Ovary (tissue), 9 donors: ENCODE data around the gene PAQR7. TPM values are rescaled to one million over a fixed set of nuclear protein-coding genes. Genes with fewer than 3 reads are reported as not detected.

Experiments
- DNase-seq, 5 donors: peaks; one replicate each; pipeline ENCODE4 v3.0.0-alpha.2; 2019 to 2020
- H3K27ac ChIP-seq, 2 donors: fragments of 200-600 bp; one replicate each; pipeline versions ENCODE4 v1.5.1 to v1.8.0; 2019 to 2022
- H3K27me3 ChIP-seq: fragments of 200-600 bp; one replicate; pipeline ENCODE4 v1.8.0; 2022
- H3K36me3 ChIP-seq: fragments of 200-600 bp; sonication (generic); one replicate; pipeline ENCODE4 v1.5.1; 2019
- H3K4me1 ChIP-seq: one replicate; pipeline ENCODE4 v1.8.1; 2013; ENCODE audit warnings: mild to moderate bottlenecking, moderate library complexity; ENCODE audit not compliant: insufficient read depth
- H3K4me3 ChIP-seq: fragments of 200-600 bp; sonication (generic); one replicate; pipeline ENCODE4 v1.5.1; 2017
- H3K9me3 ChIP-seq, 2 donors: fragments of 200-600 bp in 1 of 2; sonication (generic) in 1 of 2; one replicate each; pipeline versions ENCODE4 v1.5.1 to v1.8.1; 2013 to 2019; ENCODE audit warnings: mild to moderate bottlenecking in 1 of 2, moderate library complexity in 1 of 2
- EP300 ChIP-seq: sonication (generic); formaldehyde crosslinking; IDR thresholded peaks from one replicate; pipeline ENCODE4 v1.6.1; 2017; ENCODE audit warnings: antibody characterized with exemption
- POLR2A ChIP-seq: fragments of 450-650 bp; IDR thresholded peaks from one replicate; pipeline ENCODE4 v1.6.1; 2017; ENCODE audit warnings: antibody characterized with exemption, mild to moderate bottlenecking, moderate library complexity
- WGBS, 3 donors: extraction: QIAGEN DNeasy Blood & Tissue Kit in 1 of 3; methylation state at CpG; one replicate each; pipeline versions ENCODE4 v1.1.5 to v1.1.7; 2013 to 2017; 5-methylcytosine and 5-hydroxymethylcytosine counted together
- intact Hi-C, 4 donors: fragments of 100-400 bp; cut with DNase I; formaldehyde crosslinking; loops; one replicate each; pipeline versions ENCODE4 v1.11.0 to v1.15.1; 2022 to 2023
- microRNA-seq, 3 donors: library from miRNA; unstranded; fragments of <30 nt; microRNA quantifications; one replicate each; pipeline versions ENCODE4 to v1.2.0, GENCODE V29; 2019 to 2020
- polyA plus RNA-seq, 2 donors: library from polyadenylated mRNA; stranded (reverse); fragments of 200-250 nt in 1 of 2; fragments of 350-450 nt in 1 of 2; fragmentation: Illumina TruSeq in 1 of 2; extraction: RNeasy Lipid Tissue Mini Kit (QIAGEN cat#74804) in 1 of 2; gene quantifications; one replicate each; pipeline ENCODE4 v1.2.3, GENCODE V29; 2013 to 2014
- small RNA-seq: library from RNA; depleted of rRNA; stranded (forward); fragments of <200 nt; gene quantifications from one replicate; pipeline ENCODE3, GENCODE V24; 2016
- total RNA-seq, 7 donors: library from RNA; depleted of rRNA in 2 of 7; stranded (reverse); fragments of >200 nt in 2 of 7; fragmentation: NEBNext Ultra II Directional in 3 of 7; extraction: Animal tissue kit (Norgen Biotek cat#: 25700) in 3 of 7; gene quantifications; one replicate each; pipeline versions ENCODE4 v1.1.0 to v1.2.4, GENCODE V29; 2016 to 2023
- TF ChIP-seq, protein P1 (sequence below), 3 donors: fragments of 450-650 bp in 2 of 3; fragments of 200-600 bp in 1 of 3; IDR thresholded peaks; one replicate each; pipeline versions ENCODE4 v1.5.1 to v1.8.0; 2016 to 2022; ENCODE audit warnings: antibody characterized with exemption in 3 of 3, mild to moderate bottlenecking in 1 of 3
- donor health status: DM: no; HTN: no; CAD: no; lungs with moderate emphysema.
- donor health status: DM: no; HTN: no; CAD: no.
- donor health status: Bipolar disorder and iron deficiency.
- donor health status: DM: yes; HTN: yes; CAD: no.
- donor health status: DM: no; HTN: no; CAD: no.
- donor health status: DM: yes; HTN: yes; CAD: no.

Gene PAQR7
- total and polyA plus RNA-seq, 9 donors, result 8.6 to 98.1 (median 57.7) TPM

DNA sequence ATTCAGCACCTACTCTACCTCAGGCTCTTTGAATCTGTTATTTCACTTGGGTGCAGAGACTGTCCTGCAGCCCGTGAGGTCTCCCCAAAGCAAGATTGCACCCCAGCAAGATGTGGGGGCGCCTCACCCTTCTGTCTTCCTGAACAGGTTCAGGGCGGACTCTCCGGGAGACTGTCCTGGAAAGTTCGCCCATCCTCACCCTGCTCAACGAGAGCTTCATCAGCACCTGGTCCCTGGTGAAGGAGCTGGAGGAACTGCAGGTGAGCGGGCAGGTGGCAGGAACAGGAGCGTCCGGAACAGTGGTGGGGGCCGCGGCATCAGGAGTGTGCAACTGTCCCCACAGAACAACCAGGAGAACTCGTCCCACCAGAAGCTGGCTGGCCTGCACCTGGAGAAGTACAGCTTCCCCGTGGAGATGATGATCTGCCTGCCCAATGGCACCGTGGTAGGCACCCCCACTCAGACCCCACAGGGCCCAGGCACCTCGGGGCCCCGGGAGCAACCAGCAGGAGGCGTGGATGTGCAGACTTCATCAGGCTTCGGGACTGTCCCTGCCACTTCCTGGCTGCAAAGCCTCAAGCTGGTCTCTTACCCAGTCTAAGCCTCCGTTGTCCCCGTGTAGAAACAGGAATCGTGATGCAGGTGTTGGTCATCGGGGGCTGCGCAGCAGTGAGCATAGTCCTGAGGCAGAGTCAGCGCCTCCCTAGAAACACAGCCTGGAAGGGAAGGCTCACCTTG is 61.6 kb downstream of the PAQR7 start:
- DNase-seq, result no peak
- no peaks in the 10 kb centered on the region for H3K36me3 ChIP-seq

GRCh38 chr1:25813071-25813733 is 62.3 kb downstream of the PAQR7 start:
- Histone ChIP-seq H3K27ac (no peak overlapping the region), H3K36me3 (no peaks in the 10 kb centered on the region), H3K27me3 (no peaks in the 10 kb centered on the region), H3K4me1 (no peaks in the 10 kb centered on the region), H3K4me3 (no peak overlapping the region), H3K9me3 (no peaks in the 10 kb centered on the region)
- TF ChIP-seq, protein P1, sequence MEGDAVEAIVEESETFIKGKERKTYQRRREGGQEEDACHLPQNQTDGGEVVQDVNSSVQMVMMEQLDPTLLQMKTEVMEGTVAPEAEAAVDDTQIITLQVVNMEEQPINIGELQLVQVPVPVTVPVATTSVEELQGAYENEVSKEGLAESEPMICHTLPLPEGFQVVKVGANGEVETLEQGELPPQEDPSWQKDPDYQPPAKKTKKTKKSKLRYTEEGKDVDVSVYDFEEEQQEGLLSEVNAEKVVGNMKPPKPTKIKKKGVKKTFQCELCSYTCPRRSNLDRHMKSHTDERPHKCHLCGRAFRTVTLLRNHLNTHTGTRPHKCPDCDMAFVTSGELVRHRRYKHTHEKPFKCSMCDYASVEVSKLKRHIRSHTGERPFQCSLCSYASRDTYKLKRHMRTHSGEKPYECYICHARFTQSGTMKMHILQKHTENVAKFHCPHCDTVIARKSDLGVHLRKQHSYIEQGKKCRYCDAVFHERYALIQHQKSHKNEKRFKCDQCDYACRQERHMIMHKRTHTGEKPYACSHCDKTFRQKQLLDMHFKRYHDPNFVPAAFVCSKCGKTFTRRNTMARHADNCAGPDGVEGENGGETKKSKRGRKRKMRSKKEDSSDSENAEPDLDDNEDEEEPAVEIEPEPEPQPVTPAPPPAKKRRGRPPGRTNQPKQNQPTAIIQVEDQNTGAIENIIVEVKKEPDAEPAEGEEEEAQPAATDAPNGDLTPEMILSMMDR (IDR thresholded peaks at IDR 0.05), result no peak
- no peak for TF ChIP-seq POLR2A
- no peak for TF ChIP-seq EP300
- intact Hi-C loops, result loop anchor here in 1 of 4 donors (5.0 kb wide), 1 partner anchor 571 kb away; no protein-coding TSS in a partner anchor
- WGBS, 3 donors, result 79 to 84% (median 80%) methylated on average over 11 of the region's 11 CpGs
- DNase-seq, result no peak

More for the DNA sequence above, 61.6 kb downstream of the PAQR7 start:
- TF ChIP-seq EP300, result no peak
- TF ChIP-seq POLR2A, result no peak
- TF ChIP-seq, protein P1 (IDR thresholded peaks at IDR 0.05), result no peak
- Histone ChIP-seq H3K27me3 (no peaks in the 10 kb centered on the region), H3K4me1 (peaks cover 4% of the 10 kb centered on the region), H3K27ac (no peak overlapping the region), H3K9me3 (no peaks in the 10 kb centered on the region), H3K4me3 (no peak overlapping the region)
- intact Hi-C loops, result loop anchor here in 1 of 4 donors (5.0 kb wide), 1 partner anchor 572 kb away; no protein-coding TSS in a partner anchor
- 85 to 88% (median 87%) methylated on average over 24 of the region's 24 CpGs for WGBS, 3 donors

Small RNAs within 50 kb of the gene (microRNA-seq; reads per million reads assigned to microRNA genes)
- 0.71 to 3.3 (median 1.5) reads per million in 3 donors for gene MIR3917

Small RNAs within 50 kb of the gene (small RNA-seq; reads per million reads assigned to genes)
- gene AL033528.1 (not detected), gene RF00019 (not detected), gene SNRPFP2 (not detected)

Other genes with a start within 250 kb of the PAQR7 start
- 100 to 1,000 TPM in 1 of 7 donors, 10 to 100 TPM in 6; 13.9 to 139 (median 69.2) TPM for gene SELENON, start 75.5 kb downstream of the PAQR7 start, total RNA-seq
- 10 to 100 TPM; 45.7 to 51.9 TPM for gene SELENON, start 75.5 kb downstream of the PAQR7 start, polyA plus RNA-seq
- 100 to 1,000 TPM in 2 of 7 donors, 10 to 100 TPM in 5; 55.5 to 113 (median 97.4) TPM for gene MTFR1L, start 55.8 kb downstream of the PAQR7 start, total RNA-seq
- gene MTFR1L, start 55.8 kb downstream of the PAQR7 start, polyA plus RNA-seq, result 10 to 100 TPM; 73.0 to 97.1 TPM
- gene AUNIP, start 16.3 kb downstream of the PAQR7 start, total RNA-seq, result under 1 TPM in 6 of 7 donors, not detected in 1; 0.35 to 0.75 (median 0.44) TPM
- under 1 TPM; 0.23 to 0.45 TPM for gene AUNIP, start 16.3 kb downstream of the PAQR7 start, polyA plus RNA-seq
- 100 to 1,000 TPM in 5 of 7 donors, 10 to 100 TPM in 2; 59.3 to 224 (median 127) TPM for gene STMN1, start 30.7 kb upstream of the PAQR7 start, total RNA-seq
- 100 to 1,000 TPM; 220 to 271 TPM for gene STMN1, start 30.7 kb upstream of the PAQR7 start, polyA plus RNA-seq
- gene PAFAH2, start 122.4 kb upstream of the PAQR7 start, total RNA-seq, result 10 to 100 TPM in 1 of 7 donors, 1 to 10 TPM in 6; 4.6 to 10.2 (median 6.1) TPM
- 10 to 100 TPM in 1 of 2 donors, 1 to 10 TPM in 1; 3.4 to 12.1 TPM for gene PAFAH2, start 122.4 kb upstream of the PAQR7 start, polyA plus RNA-seq
- 1 to 10 TPM; 1.7 to 4.5 (median 3.7) TPM for gene EXTL1, start 146.1 kb upstream of the PAQR7 start, total RNA-seq
- gene EXTL1, start 146.1 kb upstream of the PAQR7 start, polyA plus RNA-seq, result 1 to 10 TPM in 1 of 2 donors, under 1 TPM in 1; 0.47 to 1.5 TPM
- under 1 TPM in 4 of 7 donors, not detected in 3; 0.11 to 0.80 (median 0.17) TPM for gene SLC30A2, start 170.4 kb upstream of the PAQR7 start, total RNA-seq
- not detected for gene SLC30A2, start 170.4 kb upstream of the PAQR7 start, polyA plus RNA-seq
- 1 to 10 TPM in 1 of 7 donors, under 1 TPM in 1, not detected in 5; 0.12 to 1.6 TPM for gene TRIM63, start 191.9 kb upstream of the PAQR7 start, total RNA-seq
- under 1 TPM; 0.06 to 0.27 TPM for gene TRIM63, start 191.9 kb upstream of the PAQR7 start, polyA plus RNA-seq
- 10 to 100 TPM in 5 of 7 donors, 1 to 10 TPM in 2; 5.7 to 16.5 (median 12.3) TPM for gene PDIK1L, start 236.1 kb upstream of the PAQR7 start, total RNA-seq
- gene PDIK1L, start 236.1 kb upstream of the PAQR7 start, polyA plus RNA-seq, result 1 to 10 TPM; 4.5 to 4.6 TPM